HL-60 (cell line): ENCODE measurements around the gene MAP3K14.
A peak's percentile ranks its signal among the peaks of the same experiment; 100 is the strongest.

ENCODE experiments used
- DNase-seq, 2 experiments: peaks; one replicate each; pipeline ENCODE4 v3.0.0-alpha.2; 2010 to 2020; ENCODE audit warnings: low read depth in 1 of 2, low spot score in 1 of 2
- H3K27ac ChIP-seq: fragments of 250-450 bp; sonication (Bioruptor Pico); replicated peaks from 2 replicates; pipeline ENCODE4 v1.5.1; 2020; ENCODE audit warnings: mild to moderate bottlenecking, moderate library complexity
- H3K27me3 ChIP-seq: fragments of 250-450 bp; sonication (Bioruptor Pico); 2 replicates; pipeline ENCODE4 v1.5.1; 2021; ENCODE audit warnings: mild to moderate bottlenecking, moderate library complexity; ENCODE audit not compliant: insufficient read depth, poor library complexity, severe bottlenecking
- H3K4me3 ChIP-seq: replicated peaks from 2 replicates; pipeline ENCODE4 v1.5.1; 2011; ENCODE audit warnings: mild to moderate bottlenecking, control low read depth, low read length; ENCODE audit not compliant: insufficient read depth
- GABPA ChIP-seq: IDR thresholded peaks from 2 replicates; pipeline ENCODE4 v1.6.1; 2012; ENCODE audit warnings: low read depth
- POLR2AphosphoS5 ChIP-seq: IDR thresholded peaks from 2 replicates; pipeline ENCODE4 v1.6.1; 2012; ENCODE audit warnings: low read depth
- REST ChIP-seq: IDR thresholded peaks from 2 replicates; pipeline ENCODE4 v1.6.1; 2012; ENCODE audit warnings: low read depth; ENCODE audit not compliant: insufficient replicate concordance
- SPI1 ChIP-seq: IDR thresholded peaks from 2 replicates; pipeline ENCODE4 v1.6.1; 2012; ENCODE audit warnings: low read depth, mild to moderate bottlenecking, borderline replicate concordance
- TF ChIP-seq, protein P1 (sequence below): IDR thresholded peaks from one replicate; pipeline ENCODE4 v1.5.1; 2011; ENCODE audit warnings: low read length, control low read depth, inconsistent platforms; ENCODE audit not compliant: insufficient read depth

The MAP3K14 gene

DNA sequence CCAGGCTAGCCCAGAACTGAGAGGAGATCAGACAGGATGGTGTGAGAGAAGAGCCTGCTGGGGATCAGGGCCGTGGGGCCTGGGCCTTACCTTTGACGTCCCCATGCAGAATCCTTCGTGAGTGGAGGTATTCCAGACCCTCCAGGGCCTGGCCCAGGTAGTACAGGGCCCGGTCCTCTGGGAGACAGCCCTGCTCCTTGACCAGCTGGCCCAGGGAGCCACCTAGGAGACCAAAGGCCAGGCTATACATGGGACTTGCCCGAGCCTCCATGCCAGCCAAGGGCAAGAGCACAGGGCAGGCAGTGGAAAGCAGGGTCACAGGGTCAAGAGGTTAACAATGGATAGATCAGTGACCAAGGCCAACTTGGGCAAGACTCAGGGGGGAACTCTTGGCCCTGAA is 42.8 kb downstream of the MAP3K14 start:
- no peak for DNase-seq
- Histone ChIP-seq H3K4me3 (no peak overlapping the region), H3K27me3 (no peaks in the 10 kb centered on the region), H3K27ac (no peak overlapping the region)
- TF ChIP-seq SPI1 (no peak), REST (no peak), GABPA (no peak), POLR2AphosphoS5 (no peak)
- TF ChIP-seq, protein P1, sequence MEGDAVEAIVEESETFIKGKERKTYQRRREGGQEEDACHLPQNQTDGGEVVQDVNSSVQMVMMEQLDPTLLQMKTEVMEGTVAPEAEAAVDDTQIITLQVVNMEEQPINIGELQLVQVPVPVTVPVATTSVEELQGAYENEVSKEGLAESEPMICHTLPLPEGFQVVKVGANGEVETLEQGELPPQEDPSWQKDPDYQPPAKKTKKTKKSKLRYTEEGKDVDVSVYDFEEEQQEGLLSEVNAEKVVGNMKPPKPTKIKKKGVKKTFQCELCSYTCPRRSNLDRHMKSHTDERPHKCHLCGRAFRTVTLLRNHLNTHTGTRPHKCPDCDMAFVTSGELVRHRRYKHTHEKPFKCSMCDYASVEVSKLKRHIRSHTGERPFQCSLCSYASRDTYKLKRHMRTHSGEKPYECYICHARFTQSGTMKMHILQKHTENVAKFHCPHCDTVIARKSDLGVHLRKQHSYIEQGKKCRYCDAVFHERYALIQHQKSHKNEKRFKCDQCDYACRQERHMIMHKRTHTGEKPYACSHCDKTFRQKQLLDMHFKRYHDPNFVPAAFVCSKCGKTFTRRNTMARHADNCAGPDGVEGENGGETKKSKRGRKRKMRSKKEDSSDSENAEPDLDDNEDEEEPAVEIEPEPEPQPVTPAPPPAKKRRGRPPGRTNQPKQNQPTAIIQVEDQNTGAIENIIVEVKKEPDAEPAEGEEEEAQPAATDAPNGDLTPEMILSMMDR, result no peak

DNA sequence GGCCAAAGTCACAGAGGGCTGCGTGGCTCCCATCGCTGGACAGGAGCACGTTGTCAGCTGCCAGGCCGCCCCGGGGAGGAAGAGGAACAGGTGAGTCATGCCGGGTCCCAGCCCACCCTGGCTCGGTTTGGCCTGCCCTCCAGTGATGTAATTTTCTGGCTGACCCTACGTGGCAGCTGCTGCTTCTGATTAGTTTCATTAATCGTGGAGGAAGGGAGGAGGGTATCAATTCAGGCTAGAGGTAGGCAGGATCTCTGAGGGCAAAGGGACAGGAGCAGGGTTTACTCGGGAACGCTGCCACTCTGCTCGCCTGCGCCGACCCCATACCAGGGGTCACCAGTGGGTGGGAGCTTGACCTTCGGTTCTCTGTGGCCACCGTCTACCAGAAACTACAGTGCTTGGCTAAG is 43.3 kb downstream of the MAP3K14 start:
- Histone ChIP-seq H3K4me3 (no peak overlapping the region), H3K27me3 (no peaks in the 10 kb centered on the region), H3K27ac (no peak overlapping the region)
- no peak for TF ChIP-seq REST
- TF ChIP-seq SPI1, result no peak
- DNase-seq, result no peak

DNA sequence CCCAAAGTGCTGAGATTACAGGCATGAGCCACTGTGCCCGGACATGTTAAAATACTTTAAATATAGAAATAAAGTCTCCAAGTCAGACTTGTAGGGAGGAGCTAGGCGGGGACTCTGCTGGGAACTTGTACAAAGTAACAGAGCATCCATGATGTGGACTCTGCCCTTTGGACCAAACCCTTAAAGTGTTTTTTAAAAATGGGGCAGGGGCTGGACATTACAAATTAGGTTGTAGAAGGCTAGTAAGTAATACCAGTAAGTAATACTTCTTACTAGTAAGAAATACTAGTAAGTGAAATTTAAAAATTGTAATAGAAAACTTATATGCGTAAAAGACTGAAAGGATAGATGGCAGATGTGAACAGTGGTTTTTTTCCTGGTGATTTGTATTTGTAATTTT is 45.2 kb downstream of the MAP3K14 start:
- H3K27ac ChIP-seq, result no peak overlapping the region
- TF ChIP-seq, protein P1, result no peak
- TF ChIP-seq GABPA, result no peak
- TF ChIP-seq REST, result no peak
- no peak for TF ChIP-seq POLR2AphosphoS5
- no peak for TF ChIP-seq SPI1
- no peak for DNase-seq
- no peak overlapping the region for H3K4me3 ChIP-seq
- no peaks in the 10 kb centered on the region for H3K27me3 ChIP-seq

- TF ChIP-seq, protein P1, result peak; percentile 74
- TF ChIP-seq POLR2AphosphoS5, result no peak
- DNase-seq, result peak in 1 of 2 experiments; percentile 39
- no peaks in the 10 kb centered on the region for H3K27me3 ChIP-seq
- no peak overlapping the region for H3K27ac ChIP-seq
- no peak overlapping the region for H3K4me3 ChIP-seq
Measured at GRCh38 chr17:45270828-45271418, 45.9 kb downstream of the MAP3K14 start.
